Upper lobe of left lung (tissue), 4 donors: Measurements from ENCODE around the gene IPPK.

ENCODE experiments used
- CTCF ChIP-seq, 6 experiments: fragments of 450-650 bp in 4 of 6; fragments of 200-600 bp in 2 of 6; sonication (generic) in 2 of 6; IDR thresholded peaks; one replicate each; pipeline ENCODE4 v1.5.1; 2016 to 2019; ENCODE audit warnings: antibody characterized with exemption in 6 of 6
- EP300 ChIP-seq, 4 donors: sonication (generic); formaldehyde crosslinking; IDR thresholded peaks; one replicate each; pipeline ENCODE4 v1.5.1; 2017; ENCODE audit warnings: antibody characterized with exemption in 4 of 4, control low read depth in 2 of 4
- POLR2A ChIP-seq, 4 donors: fragments of 450-650 bp; IDR thresholded peaks; one replicate each; pipeline ENCODE4 v1.5.1; 2016 to 2017; ENCODE audit warnings: antibody characterized with exemption in 4 of 4, mild to moderate bottlenecking in 2 of 4
- POLR2AphosphoS5 ChIP-seq, 2 donors: sonication (generic); formaldehyde crosslinking; IDR thresholded peaks; one replicate each; pipeline ENCODE4 v1.5.1; 2017; ENCODE audit warnings: antibody characterized with exemption in 2 of 2

GRCh38 chr9:92652461-92652860 lies 17.5 kb downstream of the IPPK start:
- no peak for TF ChIP-seq POLR2AphosphoS5 (IDR thresholded peaks at IDR 0.05)
- TF ChIP-seq CTCF (IDR thresholded peaks at IDR 0.05) = no peak
- no peak for TF ChIP-seq EP300 (IDR thresholded peaks at IDR 0.05)
- TF ChIP-seq POLR2A (IDR thresholded peaks at IDR 0.05) = no peak
